GM21526 (cell line): ENCODE results near the gene NXPH1.

Experiments
- ATAC-seq: cut with Tn5 transposase; IDR thresholded peaks from one replicate; pipeline ENCODE4 v1.9.1; 2021; ENCODE audit warnings: moderate library complexity; ENCODE audit not compliant: unreplicated experiment, low FRiP score

The NXPH1 gene

DNA sequence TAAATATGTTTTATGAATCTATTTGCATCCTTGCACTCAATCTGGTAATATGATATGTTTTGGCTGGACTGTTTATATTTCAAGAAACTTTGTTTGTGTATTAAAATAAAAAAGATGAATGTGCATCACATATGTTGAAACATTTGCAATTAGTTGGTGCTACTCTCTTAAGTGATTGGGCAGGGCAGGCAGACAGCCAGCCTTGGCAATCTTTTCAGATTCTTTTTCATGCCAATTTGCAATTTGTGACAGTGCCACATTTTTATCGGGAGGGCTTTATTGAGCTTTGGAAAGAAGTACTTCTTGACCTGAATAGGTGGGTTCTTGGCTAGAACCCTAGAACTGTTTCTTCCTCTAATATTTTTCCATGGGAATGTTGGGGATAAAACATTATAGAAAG lies 152.2 kb downstream of the NXPH1 start:
- ATAC-seq = no peak

GRCh38 chr7:8590225-8590624 lies 156.8 kb downstream of the NXPH1 start:
- ATAC-seq = no peak

GRCh38 chr7:8590791-8591190 lies 157.4 kb downstream of the NXPH1 start:
- ATAC-seq = no peak

DNA sequence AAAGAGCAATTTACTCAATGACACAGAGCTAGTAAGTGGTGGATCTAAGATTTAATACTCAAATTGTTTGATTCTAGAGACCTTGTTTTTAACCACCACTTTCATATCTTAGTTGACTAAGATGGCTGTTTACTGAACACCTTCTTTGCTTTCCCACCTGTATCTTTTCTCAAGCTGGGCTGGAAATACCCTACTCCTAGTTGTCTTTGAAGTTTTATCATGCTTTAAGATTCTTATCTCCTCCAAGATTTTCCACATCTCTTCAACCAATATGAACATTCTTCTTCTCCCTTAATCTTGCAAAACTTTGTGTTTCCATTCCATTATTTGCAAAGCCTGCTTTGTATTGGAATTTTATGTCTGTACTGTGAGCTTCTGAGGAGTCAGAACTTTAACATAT lies 157.9 kb downstream of the NXPH1 start:
- no peak for ATAC-seq

DNA sequence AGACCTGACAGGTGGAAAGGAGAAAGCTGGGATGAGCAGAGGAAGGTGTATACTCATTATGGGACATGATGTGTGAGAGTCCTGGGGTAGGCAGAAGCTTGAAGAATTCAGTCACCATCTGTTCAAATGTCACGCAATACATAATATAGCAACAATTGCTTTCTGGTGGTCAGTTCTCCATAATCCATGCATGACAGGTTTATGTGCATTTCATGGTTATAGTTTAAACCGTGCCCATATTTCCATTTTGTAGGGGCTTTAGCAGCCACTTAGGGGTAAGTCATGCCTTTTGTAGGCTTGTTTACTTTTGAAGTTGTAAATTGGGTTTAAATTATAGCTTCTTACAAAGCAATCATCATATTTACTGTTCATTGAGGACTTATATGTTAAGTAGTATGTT lies 158.8 kb downstream of the NXPH1 start:
- no peak for ATAC-seq

GRCh38 chr7:8594115-8594514 lies 160.7 kb downstream of the NXPH1 start:
- no peak for ATAC-seq

DNA sequence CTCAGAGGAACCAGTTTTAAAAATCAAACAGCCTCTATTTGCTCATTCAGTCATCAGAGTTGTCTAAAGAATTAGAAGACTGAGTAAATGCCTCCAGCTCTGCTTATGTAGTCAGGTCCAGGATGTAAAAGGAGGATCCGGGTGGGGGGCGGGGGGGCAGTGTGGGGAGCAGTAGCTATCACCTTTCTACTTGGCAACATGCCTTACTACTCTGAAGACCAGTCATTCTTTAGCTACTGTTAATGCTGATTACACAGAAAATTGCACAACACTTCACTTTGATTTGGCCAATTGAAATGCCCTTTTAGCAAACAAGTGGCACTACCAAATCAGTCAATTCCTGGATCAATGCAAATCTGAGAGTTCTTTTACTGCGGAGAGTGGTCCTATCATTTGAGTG lies 164.2 kb downstream of the NXPH1 start:
- no peak for ATAC-seq

GRCh38 chr7:8601121-8601520 lies 167.7 kb downstream of the NXPH1 start:
- no peak for ATAC-seq

- no peak for ATAC-seq
Observed at GRCh38 chr7:8605221-8605620, 171.8 kb downstream of the NXPH1 start.

DNA sequence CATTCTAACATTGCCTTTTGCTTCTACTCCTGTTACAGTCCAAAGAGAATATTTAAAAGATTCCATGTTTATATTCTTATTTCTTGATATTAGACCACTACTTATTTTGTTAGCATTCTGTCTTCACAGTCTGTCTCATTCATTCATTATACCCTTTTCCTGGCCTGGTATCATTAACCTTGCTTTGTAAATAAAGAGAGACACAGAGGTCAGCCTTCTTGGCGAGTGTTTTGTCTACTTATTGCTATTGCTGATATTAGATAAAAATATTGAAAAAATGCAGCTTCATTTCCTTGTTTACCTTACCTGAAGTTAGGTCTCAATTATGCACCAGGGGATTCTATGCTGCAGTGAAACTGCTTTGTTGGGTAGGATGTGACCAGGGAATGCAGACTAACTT lies 179.2 kb downstream of the NXPH1 start:
- ATAC-seq = no peak

DNA sequence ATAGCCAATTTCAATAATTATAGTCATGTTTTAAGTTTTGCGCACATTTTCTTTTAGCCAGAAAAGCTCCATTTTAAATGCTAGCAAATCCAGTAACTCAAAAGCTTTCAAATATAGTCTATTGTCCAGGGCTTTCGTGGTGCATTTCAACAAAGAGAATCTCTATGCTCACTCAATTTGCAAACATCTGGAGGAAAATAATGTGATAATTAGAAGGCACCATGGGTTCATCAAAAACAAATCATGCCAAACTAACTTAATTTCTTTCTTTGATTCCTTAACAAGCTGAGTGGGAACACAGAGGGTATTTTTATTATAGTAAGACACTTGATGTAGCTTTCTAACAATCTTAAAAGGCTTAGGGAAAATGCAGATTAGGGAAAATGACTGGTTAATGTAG lies 179.8 kb downstream of the NXPH1 start:
- ATAC-seq = no peak

DNA sequence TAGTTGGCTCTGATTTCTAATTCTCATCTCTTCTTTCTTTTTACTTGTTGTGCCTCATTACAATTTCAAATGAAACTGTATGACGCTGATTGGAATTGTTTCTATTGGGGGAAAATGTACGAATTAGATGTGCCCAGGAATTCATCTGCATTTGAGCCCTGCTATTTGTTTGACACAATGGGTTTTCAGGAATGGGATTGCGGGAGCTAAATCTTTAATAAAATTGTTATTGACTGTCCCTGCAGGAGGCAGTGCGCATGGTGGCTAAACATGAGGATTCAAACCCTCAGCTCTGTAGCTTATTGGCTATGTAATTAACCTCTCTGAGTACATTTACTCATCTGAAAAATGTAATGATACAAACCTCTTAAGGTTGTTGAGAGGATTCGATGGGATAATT lies 181.6 kb downstream of the NXPH1 start:
- ATAC-seq = no peak

GRCh38 chr7:8618441-8619070 lies 185.1 kb downstream of the NXPH1 start:
- ATAC-seq = no peak

DNA sequence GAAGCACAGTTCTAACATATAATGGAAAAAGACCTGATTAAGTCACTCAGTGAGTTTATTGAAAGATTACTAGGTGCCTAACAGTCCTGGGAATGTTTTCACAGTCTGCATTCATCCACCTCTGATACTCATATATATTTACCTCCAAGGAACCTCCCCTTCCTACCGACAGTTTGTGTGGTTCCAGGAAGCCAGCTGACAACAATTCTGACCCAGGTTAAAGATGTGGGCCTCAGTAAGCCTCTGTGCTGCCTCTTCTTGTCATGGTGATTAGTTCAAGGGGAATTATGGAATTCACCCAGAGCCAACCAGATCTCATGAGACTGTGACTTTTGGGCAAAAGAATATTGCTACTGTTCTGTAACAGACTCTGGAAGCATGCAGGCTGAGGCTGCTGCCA lies 186.8 kb downstream of the NXPH1 start:
- ATAC-seq = no peak

DNA sequence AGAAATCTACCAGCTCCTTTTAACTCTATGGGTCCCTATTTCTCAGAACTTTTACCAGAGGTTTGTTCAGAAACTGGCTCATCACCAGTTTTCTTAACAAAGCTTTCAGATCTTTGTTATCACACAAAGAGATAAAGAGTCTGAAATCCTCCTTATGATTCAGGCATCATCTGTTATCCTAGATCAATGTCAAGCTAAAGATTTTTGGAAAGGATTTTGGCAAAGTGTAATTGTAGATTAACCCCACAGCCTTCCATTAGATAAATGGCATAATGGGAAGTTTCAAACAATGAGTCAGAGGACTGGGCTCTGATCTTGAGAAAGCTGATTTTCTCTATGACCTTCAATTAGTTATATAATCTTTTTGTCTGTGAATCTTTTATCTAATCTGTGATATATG lies 192.2 kb downstream of the NXPH1 start:
- ATAC-seq = no peak

- no peak for ATAC-seq
Observed at GRCh38 chr7:8627325-8627724, 193.9 kb downstream of the NXPH1 start.

DNA sequence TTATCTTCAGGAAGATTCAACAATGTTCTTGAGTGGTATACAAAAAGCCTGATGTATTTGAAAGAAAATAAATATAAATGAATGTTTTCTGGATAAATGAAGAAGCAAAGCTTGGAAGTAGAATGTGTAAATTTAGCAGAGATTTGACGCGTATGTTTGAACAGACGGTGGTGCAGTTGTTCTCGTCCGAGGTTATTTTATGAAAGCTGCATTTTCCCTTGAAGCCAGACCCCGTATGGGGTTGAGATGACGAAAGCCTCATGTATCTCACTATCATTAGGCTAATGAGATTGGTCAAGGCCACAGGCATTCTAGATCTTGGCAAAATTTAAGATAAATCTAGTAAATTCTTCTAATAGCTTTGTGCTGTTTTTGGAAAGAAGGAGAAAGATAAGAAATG lies 195.2 kb downstream of the NXPH1 start:
- ATAC-seq = no peak

DNA sequence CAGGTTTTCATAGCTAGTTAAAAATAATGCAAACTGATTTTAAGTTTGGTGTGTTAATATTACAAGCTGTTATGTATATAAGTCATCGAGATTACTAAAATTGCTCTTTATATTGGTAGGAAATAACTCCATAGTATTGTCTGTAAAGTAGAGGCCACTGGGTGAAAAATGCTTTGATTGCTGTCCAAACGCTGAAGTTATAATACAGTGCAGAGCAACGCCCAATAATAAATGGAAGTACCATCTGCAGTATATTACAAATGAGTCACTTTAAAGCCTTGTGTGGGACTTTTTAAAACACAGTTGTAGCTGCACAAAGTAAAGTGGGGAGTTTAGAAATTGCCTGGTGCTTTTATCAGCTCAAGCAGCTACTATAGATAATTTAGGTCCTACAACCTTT lies 196.1 kb downstream of the NXPH1 start:
- no peak for ATAC-seq

DNA sequence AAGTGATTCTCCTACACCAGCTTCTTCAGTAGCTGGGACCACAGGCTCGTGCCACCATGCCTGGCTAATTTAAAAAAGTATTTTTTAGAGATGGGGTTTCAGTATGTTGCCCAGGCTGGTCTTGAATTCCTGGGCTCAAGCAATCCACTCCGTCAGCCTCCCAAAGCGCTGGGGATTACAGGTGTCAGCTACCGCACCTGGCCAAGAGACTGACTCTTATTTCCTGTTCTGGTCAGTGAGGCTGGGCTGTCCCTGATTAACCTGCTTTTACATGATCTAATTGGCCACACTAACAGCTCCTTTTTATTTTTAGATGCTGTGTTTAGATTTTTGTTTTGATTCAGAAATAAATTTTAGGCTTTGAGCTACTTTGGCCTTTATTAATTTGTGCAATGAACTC lies 203.9 kb downstream of the NXPH1 start:
- ATAC-seq = no peak

DNA sequence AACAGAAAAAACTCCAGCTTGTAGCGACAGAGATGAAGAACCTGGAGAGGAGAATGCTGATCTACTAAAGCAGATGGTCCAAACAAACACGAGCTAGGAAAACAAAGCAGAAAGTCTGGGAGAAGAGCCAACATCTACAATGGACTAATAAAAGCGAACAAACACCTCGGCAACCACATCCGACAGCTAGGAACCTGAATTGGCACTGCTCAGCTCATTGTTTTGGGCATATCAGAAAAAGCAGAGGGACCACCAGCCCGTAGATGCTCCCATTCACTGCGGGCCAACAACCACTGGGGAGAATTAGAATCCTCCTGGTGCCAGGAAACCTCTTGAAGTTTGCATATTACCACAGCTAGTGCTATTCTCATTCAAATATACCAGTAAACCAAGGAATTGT lies 204.7 kb downstream of the NXPH1 start:
- no peak for ATAC-seq

- no peak for ATAC-seq
Observed at GRCh38 chr7:8639668-8640067, 206.3 kb downstream of the NXPH1 start.

- ATAC-seq = no peak
Observed at GRCh38 chr7:8640671-8641070, 207.3 kb downstream of the NXPH1 start.
